ENCODE results near the gene ARHGAP26.

Gene ARHGAP26

GRCh38 chr5:143154510-143155370, 384.6 kb downstream of the ARHGAP26 start:
- DNase-seq = no peak

- DNase-seq = no peak
These were observed 385.3 kb downstream of the ARHGAP26 start for GRCh38 chr5:143155455-143155854.

- no peak for DNase-seq
These were observed 385.9 kb downstream of the ARHGAP26 start for GRCh38 chr5:143156086-143156485.

- no peak for DNase-seq
These were observed 386.4 kb downstream of the ARHGAP26 start for GRCh38 chr5:143156572-143156971.

- no peak for DNase-seq
These were observed 388.9 kb downstream of the ARHGAP26 start for GRCh38 chr5:143159031-143159430.

GRCh38 chr5:143161885-143162540, 391.8 kb downstream of the ARHGAP26 start:
- no peak for DNase-seq

- no peak for DNase-seq
These were observed 392.6 kb downstream of the ARHGAP26 start for GRCh38 chr5:143162810-143163209.

- no peak for DNase-seq
These were observed 394.4 kb downstream of the ARHGAP26 start for GRCh38 chr5:143164557-143164956.

- no peak for DNase-seq
These were observed 395.1 kb downstream of the ARHGAP26 start for GRCh38 chr5:143165049-143165880.

- DNase-seq = no peak
These were observed 395.9 kb downstream of the ARHGAP26 start for GRCh38 chr5:143166090-143166489.

- no peak for DNase-seq
These were observed 396.7 kb downstream of the ARHGAP26 start for GRCh38 chr5:143166661-143167420.

GRCh38 chr5:143168171-143168741, 398.1 kb downstream of the ARHGAP26 start:
- no peak for DNase-seq

- DNase-seq = no peak
These were observed 399.0 kb downstream of the ARHGAP26 start for GRCh38 chr5:143168921-143169810.

- no peak for DNase-seq
These were observed 399.9 kb downstream of the ARHGAP26 start for GRCh38 chr5:143170104-143170503.

- no peak for DNase-seq
These were observed 400.8 kb downstream of the ARHGAP26 start for GRCh38 chr5:143170977-143171376.

GRCh38 chr5:143172739-143173138, 402.6 kb downstream of the ARHGAP26 start:
- no peak for DNase-seq

- DNase-seq = no peak
These were observed 403.1 kb downstream of the ARHGAP26 start for GRCh38 chr5:143173139-143173889.

GRCh38 chr5:143174714-143175398, 404.7 kb downstream of the ARHGAP26 start:
- no peak for DNase-seq

- DNase-seq = no peak
These were observed 405.9 kb downstream of the ARHGAP26 start for GRCh38 chr5:143176048-143176447.
